Measurements from ENCODE around the gene DCXR.

DCXR gene

DNA sequence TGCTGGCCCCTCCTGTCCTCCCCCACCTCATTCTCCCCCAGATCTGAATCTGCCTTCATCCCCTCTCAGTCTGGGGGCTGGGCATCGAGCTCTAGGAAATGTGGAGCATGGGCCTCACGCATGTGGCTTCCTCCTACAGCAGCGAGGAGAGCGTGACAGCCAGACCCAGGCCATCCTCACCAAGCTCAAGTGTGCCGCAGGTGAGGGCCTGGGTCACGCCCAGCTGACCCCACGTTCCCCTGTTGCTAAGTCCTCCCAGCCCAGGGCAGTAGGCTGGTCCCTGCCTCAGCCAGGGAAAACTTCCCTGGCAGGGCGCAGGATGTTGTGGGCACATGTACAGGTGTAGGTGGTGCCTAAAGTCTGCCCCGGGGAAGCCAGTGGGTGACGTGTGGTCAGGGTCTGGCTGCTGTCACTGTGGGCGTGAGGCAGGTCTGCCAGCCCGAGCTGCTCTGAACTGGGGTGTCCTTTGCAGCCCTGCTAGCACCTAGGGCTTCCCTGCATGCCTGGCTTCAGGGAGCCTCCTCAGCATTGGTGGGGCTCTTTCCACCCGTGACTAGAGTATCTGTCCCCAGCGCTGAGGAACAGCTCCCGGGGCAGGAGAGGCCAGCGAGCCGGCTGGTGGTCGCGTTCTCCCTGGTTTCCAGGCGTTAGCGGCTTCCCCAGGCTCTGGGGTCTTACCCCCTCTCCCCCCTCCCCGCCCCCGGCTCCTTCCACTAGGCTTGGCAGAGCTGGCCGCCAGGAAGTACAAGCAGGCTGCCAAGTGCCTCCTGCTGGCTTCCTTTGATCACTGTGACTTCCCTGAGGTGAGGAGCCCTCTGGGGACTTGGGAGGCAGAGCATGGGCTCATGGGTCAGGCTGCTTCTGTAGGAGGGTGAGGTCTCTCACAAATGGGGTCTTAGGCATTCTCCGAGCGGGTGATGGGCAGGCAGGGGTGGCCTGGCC is 17.8 kb upstream of the DCXR start:
- DNase-seq: no peak

DNA sequence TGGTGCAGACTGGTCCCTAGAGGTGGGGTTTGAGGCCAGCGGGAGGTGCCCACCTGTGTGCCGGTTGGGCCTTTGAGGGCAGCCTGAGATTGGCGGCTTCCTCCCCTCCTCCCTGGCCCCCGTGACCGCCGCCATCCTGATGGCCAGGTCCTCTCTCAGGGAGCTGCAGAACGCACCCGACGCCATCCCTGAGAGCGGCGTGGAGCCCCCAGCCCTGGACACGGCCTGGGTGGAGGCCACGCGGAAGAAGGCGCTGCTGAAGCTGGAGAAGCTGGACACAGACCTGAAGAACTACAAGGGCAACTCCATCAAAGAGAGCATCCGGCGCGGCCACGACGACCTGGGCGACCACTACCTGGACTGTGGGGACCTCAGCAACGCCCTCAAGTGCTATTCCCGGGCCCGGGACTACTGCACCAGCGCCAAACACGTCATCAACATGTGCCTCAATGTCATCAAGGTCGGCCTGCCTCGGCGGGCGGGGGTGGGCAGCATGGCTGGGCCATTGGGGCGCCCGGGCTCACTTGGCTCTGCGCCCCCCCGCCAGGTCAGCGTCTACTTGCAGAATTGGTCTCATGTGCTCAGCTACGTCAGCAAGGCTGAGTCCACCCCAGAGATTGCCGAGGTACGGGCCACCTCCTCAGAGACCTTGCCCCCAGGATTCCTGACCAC is 17.0 kb upstream of the DCXR start:
- DNase-seq: no peak

DNA sequence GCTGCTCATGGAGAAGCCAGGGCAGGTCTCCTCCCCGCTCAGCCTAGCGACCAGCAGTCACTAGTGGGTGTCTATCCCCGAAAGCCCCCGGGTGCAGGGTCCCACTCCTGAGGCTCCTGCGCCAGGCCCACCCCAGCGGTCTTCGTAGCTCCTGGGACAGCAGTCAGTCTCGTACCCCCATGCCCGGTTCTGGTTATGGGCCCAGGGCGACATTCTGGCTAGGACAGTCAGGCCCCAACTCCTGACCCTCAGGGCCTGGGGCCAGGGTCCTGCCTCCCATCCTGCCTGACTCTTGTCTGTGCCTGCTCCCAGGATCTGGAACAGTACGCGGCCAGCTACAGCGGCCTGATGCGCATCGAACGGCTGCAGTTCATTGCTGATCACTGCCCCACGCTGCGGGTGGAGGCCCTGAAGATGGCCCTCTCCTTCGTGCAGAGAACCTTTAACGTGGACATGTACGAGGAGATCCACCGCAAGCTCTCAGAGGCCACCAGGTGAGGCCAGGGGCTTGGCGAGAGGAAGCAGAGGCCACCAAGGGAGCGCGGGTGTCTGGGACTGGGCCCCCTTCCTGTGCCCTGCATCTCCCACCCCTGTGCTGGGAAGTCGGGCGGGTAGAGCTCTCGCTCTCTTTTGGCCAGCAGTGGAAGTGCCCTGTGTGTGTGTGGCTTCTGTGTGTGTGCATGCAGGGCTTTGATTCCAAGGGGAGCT is 16.2 kb upstream of the DCXR start:
- DNase-seq: no peak

DNA sequence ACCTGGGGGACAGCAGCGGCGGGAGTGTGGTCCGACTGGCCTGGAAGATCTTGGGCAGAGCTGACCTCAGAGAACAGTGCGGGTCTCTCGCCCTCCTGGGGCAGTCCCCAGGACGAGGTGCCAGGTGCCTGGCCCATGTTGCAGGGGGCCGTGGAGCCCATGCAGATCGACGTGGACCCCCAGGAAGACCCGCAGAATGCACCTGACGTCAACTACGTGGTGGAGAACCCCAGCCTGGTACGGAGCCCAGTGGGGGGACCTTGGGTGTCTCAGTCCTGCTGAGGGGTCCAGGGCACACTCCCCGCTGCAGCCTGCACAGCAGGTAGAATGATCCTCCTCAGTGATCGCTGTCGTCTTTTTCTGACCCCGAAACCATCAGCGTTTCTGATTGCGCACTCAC is 15.6 kb upstream of the DCXR start:
- no peak for DNase-seq

DNA sequence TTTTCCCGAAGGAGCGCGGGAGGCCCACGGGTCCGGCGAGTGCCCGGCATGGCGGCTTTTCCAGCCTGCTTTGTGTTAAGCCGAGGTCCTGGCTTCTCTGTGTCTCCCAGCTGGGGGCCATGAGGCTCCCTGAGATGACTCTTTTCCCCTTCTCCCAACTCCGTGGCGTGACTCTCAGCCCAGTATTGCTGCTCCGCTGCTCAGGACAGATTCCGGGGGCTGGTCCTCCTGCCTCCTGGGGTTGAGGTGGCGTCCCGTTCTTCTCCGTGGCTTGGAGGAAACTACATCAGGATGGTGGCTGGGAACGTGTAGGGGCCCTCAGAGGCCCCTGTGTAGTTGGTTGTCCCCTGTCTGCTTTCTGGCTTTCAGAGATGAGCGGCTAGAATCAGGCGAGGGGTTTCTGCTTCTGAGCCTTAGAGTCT is 15.2 kb upstream of the DCXR start:
- no peak for DNase-seq

DNA sequence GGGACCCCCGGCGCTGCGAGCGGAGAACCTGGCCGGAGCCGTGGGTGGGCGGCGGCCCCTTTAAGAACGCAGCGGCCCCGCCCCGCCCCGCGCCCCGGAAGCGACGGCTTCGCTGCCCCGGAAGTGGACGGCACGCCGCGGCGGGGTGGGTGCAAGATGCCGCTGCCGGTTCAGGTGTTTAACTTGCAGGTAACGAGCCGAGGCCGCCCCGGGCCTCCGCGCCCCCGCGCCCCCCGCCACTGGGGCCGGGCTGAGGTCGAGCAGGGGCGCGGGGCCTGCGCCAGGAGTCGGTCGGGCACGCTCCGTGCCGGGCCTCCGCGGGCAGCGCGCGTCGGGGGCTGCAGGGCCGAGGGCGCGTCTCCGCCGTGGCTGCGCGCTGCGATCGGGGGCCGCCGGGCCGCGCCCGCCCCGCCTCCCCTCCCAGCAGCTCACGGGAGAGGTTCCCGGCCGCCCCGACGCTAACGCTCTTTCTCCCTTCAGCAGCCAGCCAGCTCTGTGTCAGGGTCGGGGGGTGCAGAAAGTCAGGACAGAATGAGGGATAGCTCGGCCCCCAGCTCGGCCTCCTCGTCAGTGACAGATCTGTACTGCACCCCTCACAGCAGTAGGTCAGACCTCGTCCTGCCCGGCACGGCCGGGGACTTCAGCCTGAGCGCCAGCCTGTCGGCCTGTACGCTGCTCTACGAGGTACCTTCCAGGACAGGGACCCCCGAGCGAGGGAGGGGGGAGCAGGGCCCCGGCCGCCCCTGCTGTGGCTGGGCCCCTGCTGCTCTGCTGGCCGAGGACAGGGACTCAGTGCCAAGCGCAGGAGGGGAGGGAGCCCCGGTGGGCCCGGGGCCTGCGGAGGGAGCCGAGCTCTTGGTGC is 14.5 kb upstream of the DCXR start, which contains the start of the genes GPS1 and RFNG:
TSS of gene GPS1 (plus strand) at position 123 of the 862 bp plus-strand sequence. CDS start at position 157, 34 bp downstream.
TSS of gene RFNG (minus strand) at position 36 of the 862 bp plus-strand sequence. CDS start 45 bp downstream, outside the sequence.
- peak; percentile 55 for DNase-seq

DNA sequence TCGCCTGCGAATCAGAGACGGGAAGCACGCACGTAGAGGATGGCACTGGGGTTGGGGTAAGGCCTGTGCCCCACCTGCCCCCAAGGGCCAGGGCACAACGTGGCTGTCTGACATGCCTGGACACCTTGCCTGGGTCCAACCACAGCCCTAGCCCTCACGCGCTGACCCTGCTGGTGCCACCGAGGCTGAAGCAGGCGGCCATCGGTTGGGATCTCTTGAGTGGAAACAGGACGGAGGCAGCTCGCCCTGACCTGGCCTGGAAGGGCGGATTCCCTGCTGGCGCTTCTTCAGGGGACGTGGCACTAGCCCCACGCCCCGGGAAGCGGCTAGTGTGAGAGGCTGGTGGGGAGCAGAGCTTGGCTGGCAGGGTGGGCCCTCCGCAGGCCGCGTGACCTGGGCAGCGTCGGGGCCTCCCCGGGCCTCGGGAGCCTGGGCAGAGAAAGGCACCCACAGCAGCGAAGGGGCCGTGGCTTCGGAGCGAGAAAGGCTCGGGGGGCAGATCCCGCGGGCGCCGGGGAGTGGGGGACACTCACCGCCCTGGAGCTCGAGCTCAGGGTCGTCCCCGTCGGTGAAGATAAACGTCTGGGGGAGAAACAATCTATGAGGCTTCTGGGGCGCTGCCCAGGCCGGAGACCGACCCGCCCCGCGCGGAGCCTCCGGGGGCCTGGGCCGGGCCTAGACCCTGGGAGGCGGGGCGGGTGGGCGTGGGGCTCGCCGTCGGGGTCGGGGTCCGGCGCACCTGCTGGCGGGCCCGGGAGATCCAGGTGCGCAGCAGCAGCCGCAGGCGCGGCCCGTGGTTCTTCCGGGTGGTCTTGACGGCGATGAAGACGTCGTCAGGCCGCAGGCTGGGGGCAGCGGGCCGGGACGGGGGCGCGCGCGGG is 13.5 kb upstream of the DCXR start:
- no peak for DNase-seq

DNA sequence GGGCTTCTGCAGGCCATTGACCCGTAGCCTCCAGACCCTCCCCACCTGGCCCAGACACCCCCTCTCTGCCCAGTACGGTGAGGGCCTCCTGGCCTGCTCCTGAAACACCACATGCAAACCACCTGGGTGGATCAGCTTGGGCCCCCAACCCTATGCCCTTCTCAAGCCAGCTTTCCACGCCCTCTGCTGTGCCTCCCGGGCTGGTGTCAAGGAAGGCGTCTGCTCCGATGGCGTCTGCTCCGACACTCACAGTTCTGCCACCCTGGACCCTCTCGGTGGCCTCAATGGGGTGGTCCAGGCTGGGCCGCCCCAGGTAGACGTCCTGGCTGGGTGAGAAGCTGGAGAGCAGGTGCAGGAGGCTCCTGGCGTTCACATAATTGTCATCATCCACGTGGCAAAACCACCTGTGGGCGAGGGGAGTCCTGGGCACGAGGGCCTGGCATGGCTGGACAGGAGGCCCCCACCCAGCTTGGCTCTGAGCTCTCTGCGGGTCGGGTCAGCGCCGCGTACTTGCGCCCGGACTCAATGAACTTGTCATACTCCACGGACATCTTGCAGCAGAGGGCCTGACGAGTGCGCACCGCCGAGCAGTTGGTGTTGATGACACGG is 12.8 kb upstream of the DCXR start:
- no peak for DNase-seq

DNA sequence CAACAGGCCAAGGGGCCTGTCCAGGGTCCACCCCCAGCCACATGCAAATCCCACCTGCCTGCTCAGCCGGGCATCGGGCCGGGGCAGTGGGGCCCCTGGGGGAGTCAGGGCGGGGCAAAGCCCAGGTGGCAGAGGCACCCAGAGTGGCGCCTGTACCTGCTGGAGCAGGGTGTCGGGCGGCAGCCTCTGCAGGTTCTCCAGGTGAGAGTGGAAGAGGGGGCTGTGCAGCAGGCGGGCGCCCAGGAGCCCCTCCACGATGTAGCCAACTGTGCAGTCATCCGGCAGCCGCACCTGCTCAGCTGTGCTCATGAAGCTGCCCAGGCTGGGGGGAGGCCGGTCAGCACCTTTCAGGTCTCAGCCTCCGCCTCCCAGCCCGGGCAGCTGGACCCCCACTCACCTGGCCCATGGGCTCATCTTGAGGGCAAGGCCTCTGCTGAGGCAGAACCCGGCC is 12.0 kb upstream of the DCXR start:
- no peak for DNase-seq

DNA sequence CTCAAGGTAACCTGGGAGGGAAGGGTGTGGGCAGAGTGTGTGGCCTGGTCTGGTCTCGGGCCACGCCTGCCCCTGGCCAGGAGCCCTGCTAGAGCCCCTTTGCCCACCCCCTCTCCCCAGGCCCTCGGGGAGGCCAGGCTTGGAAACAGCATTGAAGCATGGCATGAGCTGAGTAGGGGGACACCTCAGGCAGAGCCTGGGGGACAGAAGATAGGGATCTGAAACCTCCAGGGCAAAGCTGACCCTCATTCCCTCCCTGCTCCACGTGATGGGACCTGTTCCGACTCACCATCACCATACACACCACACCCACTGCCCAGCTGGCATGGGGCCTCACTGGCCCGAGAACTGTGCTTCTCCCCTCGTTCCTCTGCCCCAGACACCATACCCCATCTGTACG is 11.6 kb upstream of the DCXR start:
- no peak for DNase-seq

DNA sequence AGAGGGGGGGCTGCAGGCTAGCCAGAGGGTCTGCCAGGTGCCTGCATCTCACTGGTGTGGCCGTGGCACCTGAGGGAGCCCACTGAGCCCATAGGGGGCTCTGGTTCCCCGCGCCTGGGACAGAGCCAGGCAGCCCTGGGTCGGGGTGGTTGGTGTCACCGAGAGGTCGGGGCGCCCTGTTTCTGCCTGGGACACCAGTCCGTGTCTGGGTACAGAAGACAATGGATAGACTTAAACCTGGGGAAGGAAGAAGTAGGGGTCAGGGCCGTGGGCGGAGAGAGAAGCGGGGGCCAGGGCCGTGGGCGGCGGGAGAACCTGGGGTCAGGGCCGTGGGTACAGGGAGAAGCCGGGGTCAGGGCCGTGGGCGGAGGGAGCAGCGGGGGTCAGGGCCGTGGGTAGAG is 11.1 kb upstream of the DCXR start:
- DNase-seq: no peak

DNA sequence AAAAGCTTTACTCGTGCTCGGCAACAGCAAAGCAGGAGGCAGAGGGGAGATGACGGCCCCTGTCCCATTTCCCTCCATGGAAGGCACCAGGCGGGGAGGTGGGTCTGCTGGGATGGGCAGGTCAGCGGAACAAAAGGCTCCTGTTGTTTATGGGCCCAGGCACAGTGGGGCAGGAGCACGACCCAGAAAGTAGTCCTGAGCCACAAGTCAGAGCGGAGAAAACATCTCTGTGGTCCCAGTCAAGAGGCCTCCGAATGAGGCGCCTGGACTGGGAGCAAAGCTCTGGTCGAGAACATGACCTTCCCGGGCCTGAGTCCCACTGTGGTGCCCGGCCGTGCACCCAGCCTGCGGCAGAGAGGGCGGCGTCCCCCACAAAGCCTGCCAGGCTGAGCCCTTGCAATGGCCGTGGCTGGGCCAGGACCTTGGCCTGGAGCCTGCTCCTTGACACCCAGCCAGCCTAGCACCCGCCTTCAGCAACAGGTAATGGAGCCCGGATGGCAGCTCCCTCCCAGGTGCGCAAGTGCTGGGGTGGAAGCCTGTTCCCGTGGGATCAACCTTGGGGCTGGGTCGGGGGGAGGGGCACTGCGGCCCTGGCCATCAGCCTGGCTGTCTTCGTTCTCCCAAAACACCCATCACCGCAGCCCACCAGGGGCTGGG is 10.5 kb upstream of the DCXR start:
- no peak for DNase-seq

DNA sequence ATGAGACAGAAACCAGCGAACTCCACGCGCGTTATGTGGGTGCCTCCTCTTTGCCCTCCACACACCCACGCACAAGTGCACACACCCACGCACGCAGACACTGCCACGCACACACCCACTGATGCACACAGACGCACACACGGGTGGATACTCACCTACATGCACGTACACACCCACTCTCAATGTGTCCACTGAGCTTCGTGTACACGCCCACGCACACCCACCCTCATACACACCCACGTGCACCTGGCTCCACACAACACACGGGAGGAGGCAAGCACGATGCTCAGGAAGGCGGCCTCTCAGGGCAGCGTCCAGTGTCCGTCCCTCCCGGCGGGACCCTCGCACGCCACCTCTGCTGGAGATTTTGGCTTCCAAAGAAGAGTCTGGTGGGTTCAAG is 9.9 kb upstream of the DCXR start:
- no peak for DNase-seq

DNA sequence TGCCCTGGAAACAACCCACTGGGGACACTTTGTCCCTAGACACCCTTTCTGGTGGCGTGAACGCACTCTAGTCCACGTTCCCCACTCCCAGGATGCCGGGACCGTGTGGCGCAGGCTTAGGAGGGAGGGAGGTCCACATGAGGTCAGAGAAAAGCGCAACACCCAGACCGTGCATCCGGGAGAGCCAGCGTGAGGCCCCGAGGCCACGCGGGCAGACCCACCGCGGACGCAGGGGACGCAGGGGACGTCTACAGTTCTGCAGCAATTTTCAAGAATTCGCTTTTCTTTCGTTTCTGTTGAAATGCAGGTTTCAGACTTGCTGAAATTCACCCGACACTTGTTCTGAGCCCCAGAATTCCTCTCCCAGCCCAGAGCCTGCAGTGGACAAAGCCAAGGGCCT is 9.4 kb upstream of the DCXR start:
- DNase-seq: no peak

DNA sequence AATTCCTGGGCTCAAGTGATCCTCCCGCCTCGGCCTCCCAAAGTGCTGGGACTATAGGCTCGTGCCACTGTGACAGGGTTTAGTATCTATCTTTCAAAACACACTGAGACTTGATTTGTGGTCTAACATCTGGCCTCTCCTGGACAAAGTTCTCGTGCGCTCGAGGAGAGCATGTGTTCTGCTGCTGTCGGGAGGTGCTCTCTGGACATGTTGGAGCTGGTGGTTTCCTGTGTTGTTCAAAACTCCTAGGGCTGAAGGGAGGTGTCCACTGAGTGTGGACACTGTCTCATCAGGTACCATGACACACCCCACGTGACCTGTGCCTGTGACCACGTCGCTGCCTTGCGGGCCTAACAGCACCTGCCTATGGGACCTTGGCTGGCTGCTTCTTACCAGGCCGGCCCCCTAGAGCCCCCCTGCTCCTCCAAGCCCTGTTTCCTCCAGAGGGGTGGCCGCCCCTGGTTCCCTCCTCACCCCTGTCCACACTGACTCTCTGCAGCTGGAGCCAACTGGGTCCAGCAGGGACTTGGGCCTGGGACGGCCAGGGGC is 8.5 kb upstream of the DCXR start:
- DNase-seq: no peak

DNA sequence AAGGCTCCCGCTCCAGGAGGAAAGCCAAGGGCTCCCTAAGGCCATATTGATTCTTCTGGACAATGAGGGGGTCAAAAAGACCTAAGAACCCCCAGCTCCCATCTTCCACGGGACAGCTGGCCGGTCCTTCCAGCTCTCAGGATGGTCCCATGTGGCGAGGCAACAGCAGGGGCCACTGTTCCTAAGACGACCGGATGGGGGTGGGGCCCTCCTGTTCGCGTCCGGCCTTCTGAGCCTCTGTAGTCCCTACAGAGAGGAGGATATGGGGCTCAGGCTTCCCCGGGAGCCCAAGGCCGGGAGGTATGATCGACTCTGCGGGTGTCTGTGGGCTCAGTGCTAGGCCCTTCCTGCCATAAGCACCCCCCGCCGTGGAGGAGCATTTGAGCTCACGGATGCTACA is 6.0 kb upstream of the DCXR start:
- no peak for DNase-seq

DNA sequence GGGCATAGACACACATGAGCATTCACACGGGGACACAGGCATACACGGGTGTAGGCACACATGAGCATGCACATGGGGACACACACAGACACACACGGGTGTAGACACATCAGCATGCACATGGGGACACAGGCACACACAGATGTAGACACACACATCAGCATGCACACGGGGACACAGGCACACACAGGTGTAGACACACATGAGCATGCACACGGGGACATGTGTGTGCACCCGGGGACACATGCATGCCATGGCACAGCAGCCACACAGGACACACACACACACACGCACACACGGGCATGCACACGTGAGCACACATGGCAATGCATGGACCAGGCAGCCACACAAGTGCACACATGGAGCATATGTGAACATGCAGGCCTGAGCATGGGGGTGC is 5.2 kb upstream of the DCXR start:
- no peak for DNase-seq

DNA sequence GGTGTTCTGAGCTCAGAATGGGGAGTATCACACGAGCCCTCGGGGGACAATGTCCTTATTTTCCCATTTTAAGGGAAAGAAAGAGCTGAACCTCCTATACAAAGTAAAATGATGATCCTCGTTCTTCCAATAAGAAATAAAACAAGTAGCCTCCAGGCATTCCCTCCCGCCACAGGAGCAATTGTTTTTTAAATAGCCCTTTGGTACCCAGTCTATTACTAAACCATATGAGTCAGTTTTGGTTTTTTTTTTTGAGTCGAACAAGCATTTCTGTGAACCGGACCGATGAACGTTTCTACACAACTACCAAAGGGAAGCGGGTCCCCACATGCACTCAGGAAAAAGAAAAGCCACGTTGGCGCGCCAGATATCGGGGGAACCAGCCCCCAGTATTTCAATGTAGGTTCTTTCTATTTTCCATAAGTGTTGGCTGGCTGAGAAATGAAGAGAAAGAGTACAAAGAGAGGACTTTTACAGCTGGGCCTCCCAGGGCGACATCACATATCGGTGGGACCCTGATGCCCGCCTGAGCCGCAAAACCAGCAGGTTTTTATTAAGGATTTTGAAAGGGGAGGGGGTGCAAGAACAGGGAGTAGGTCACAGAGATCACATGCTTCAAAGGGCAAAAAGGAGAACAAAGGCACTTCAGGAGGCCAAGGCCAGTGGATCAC is 3.8 kb upstream of the DCXR start:
- DNase-seq: no peak

DNA sequence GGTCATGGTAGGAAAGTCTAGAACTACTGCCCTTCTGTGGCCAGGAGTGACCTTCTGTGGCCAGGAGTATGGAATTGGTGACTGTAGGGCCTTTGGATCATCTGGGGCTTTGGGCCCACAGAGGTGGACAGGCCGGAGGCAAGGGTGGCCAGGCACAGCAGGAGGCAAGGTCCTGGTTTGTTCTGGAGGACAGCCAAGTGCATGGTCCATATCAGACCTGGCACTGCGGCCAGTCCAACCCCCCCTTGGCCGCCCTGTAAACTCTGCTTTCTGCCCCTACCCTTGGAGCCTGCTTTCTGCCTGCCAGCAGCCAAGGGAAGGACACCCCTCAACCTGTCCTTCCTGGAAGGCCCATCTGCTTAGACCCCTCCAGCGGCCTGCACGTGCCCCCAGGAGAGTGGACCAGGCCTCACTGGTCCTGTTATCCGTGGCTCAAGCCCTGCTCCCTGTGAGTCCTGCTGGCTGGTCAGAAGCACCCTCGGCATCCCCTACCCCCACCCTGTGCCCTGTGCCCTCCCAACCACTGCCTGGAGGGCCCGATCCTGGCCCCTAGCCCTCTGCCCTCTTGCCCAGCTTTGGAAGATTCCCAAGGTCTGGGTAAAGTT is 2.3 kb upstream of the DCXR start:
- no peak for DNase-seq
